Bronchial epithelial cell (primary cell): ENCODE data around the gene KRTAP10-8. TPM values are rescaled to one million over a fixed set of nuclear protein-coding genes. Genes with fewer than 3 reads are reported as not detected.

Experiments used
- DNase-seq: peaks from one replicate; pipeline ENCODE4 v3.0.0-alpha.2; 2010; ENCODE audit warnings: low read depth
- FAIRE-seq: peaks from 2 replicates; lab custom pipeline; 2011; peaks lifted over from hg19 to GRCh38; lab: Jason Lieb, UNC
- H3K27me3 ChIP-seq: 2 replicates; pipeline ENCODE4 v1.5.1; 2011; ENCODE audit warnings: low read length; ENCODE audit not compliant: control insufficient read depth, insufficient read depth
- H3K36me3 ChIP-seq: 2 replicates; pipeline ENCODE4 v1.5.1; 2011; ENCODE audit warnings: low read length; ENCODE audit not compliant: control insufficient read depth, insufficient read depth
- H3K4me3 ChIP-seq: 2 replicates; pipeline ENCODE4 v1.5.1; 2011; ENCODE audit warnings: mild to moderate bottlenecking, low read depth, low read length, control low read depth
- CTCF ChIP-seq: IDR thresholded peaks from 2 replicates; pipeline ENCODE4 v1.5.1; 2011; ENCODE audit warnings: mild to moderate bottlenecking, moderate library complexity, low read length, control low read depth, inconsistent platforms; ENCODE audit not compliant: insufficient read depth, severe bottlenecking
- total RNA-seq: library from RNA; depleted of rRNA; stranded (reverse); fragments of >200 nt; gene quantifications from 2 replicates; pipeline ENCODE4 v1.2.1, GENCODE V29; 2014

Gene KRTAP10-8
- not detected in 2 replicates for total RNA-seq

- Histone ChIP-seq H3K4me3 (no peak within 1 kb of the TSS), H3K36me3 (no peaks in the 10 kb centered on the region), H3K27me3 (no peaks in the 10 kb centered on the region)
- TF ChIP-seq CTCF = no peak
- DNase-seq (no peak), FAIRE-seq (no peak)
These were observed at the start of gene KRTAP10-8 for GRCh38 chr21:44612029-44612486. Gene KRTAP10-8, plus strand, starts transcription at chr21:44612079. Its CDS starts 22 bp downstream, at chr21:44612101.

GRCh38 chr21:44564099-44564498 is 47.8 kb upstream of the KRTAP10-8 start:
- Histone ChIP-seq H3K36me3 (no peaks in the 10 kb centered on the region), H3K27me3 (no peaks in the 10 kb centered on the region), H3K4me3 (no peak overlapping the region)
- no peak for TF ChIP-seq CTCF
- DNase-seq = no peak
- no peak for FAIRE-seq

GRCh38 chr21:44564886-44565598 is 46.8 kb upstream of the KRTAP10-8 start:
- TF ChIP-seq CTCF = no peak
- Histone ChIP-seq H3K4me3 (no peak overlapping the region), H3K27me3 (no peaks in the 10 kb centered on the region), H3K36me3 (no peaks in the 10 kb centered on the region)
- no peak for FAIRE-seq
- no peak for DNase-seq

GRCh38 chr21:44566403-44566802 is 45.5 kb upstream of the KRTAP10-8 start:
- Histone ChIP-seq H3K36me3 (no peaks in the 10 kb centered on the region), H3K27me3 (no peaks in the 10 kb centered on the region), H3K4me3 (no peak overlapping the region)
- TF ChIP-seq CTCF = no peak
- no peak for DNase-seq
- FAIRE-seq = no peak

- TF ChIP-seq CTCF = no peak
- Histone ChIP-seq H3K4me3 (no peak overlapping the region), H3K36me3 (no peaks in the 10 kb centered on the region), H3K27me3 (no peaks in the 10 kb centered on the region)
- FAIRE-seq (no peak), DNase-seq (no peak)
These were observed 44.3 kb upstream of the KRTAP10-8 start for GRCh38 chr21:44567481-44568171.
